ENCODE measurements around the gene PALD1.

- TF ChIP-seq CTCF (conservative IDR thresholded peaks at IDR 0.05; ENCODE audit: low read depth in 2 of 2) = no peak
- TF ChIP-seq, protein P1, sequence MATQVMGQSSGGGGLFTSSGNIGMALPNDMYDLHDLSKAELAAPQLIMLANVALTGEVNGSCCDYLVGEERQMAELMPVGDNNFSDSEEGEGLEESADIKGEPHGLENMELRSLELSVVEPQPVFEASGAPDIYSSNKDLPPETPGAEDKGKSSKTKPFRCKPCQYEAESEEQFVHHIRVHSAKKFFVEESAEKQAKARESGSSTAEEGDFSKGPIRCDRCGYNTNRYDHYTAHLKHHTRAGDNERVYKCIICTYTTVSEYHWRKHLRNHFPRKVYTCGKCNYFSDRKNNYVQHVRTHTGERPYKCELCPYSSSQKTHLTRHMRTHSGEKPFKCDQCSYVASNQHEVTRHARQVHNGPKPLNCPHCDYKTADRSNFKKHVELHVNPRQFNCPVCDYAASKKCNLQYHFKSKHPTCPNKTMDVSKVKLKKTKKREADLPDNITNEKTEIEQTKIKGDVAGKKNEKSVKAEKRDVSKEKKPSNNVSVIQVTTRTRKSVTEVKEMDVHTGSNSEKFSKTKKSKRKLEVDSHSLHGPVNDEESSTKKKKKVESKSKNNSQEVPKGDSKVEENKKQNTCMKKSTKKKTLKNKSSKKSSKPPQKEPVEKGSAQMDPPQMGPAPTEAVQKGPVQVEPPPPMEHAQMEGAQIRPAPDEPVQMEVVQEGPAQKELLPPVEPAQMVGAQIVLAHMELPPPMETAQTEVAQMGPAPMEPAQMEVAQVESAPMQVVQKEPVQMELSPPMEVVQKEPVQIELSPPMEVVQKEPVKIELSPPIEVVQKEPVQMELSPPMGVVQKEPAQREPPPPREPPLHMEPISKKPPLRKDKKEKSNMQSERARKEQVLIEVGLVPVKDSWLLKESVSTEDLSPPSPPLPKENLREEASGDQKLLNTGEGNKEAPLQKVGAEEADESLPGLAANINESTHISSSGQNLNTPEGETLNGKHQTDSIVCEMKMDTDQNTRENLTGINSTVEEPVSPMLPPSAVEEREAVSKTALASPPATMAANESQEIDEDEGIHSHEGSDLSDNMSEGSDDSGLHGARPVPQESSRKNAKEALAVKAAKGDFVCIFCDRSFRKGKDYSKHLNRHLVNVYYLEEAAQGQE (IDR thresholded peaks at IDR 0.05; ENCODE audit: unreplicated experiment) = no peak
- TF ChIP-seq EZH2 (IDR thresholded peaks at IDR 0.05; ENCODE audit: low read depth, unreplicated experiment) = no peak
- no peak for TF ChIP-seq JUNB (IDR thresholded peaks at IDR 0.05; ENCODE audit: unreplicated experiment)
- no peak for TF ChIP-seq EZH2phosphoT487 (IDR thresholded peaks at IDR 0.05; ENCODE audit: unreplicated experiment)
These were observed 33.6 kb downstream of the PALD1 start for GRCh38 chr10:70512149-70512639.
